NCI-H146 treated with DMSO at 0.1 percent for 48 hours (cell line): ENCODE measurements around the gene CSMD2.
"Not testable (repeated sequence)": the region's sequence is repeated elsewhere in the genome, so short reads cannot be mapped to it uniquely, and the experiment has no call there.

ENCODE experiments used
- DNase-seq: peaks from one replicate; lab custom pipeline; 2025; ENCODE audit not compliant: unreplicated experiment; lab: John Stamatoyannopoulos, UW

CSMD2 gene

GRCh38 chr1:34113362-34113761 is 51.7 kb downstream of the CSMD2 start:
- DNase-seq = no peak

GRCh38 chr1:34108711-34109110 is 56.3 kb downstream of the CSMD2 start:
- no peak for DNase-seq

GRCh38 chr1:34108269-34108668 is 56.8 kb downstream of the CSMD2 start:
- no peak for DNase-seq

GRCh38 chr1:34101151-34101550 is 63.9 kb downstream of the CSMD2 start:
- no peak for DNase-seq

DNA sequence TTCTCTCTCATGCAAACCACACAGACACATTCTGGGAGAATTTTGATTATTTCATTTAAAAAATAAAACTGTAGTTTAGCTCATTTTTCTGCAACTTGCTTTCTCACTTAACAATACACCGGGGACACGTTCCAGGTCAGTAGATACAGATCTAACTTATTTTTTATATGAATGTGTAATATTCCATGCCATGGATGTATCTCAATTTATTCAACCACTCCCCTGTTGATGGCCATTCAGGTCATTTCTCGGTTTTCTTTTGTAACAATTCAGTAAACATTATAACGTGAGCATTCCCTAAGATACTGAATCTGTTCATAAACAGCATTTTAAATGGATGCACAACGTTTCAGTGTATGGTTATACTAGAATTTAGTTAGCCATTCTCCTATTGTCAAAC is 64.7 kb downstream of the CSMD2 start:
- no peak for DNase-seq

DNA sequence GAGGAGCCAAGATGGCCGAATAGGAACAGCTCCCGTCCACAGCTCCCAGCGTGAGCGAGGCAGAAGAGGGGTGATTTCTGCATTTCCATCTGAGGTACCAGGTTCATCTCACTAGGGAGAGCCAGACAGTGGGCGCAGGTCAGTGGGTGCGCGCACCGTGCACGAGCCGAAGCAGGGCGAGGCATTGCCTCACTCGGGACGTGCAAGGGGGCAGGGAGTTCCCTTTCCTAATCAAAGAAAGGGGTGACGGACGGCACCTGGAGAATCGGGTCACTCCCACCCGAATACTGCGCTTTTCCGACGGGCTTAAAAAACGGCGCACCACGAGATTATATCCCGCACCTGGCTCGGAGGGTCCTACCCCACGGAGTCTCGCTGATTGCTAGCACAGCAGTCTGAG is 72.6 kb downstream of the CSMD2 start:
- not testable (repeated sequence) for DNase-seq

DNA sequence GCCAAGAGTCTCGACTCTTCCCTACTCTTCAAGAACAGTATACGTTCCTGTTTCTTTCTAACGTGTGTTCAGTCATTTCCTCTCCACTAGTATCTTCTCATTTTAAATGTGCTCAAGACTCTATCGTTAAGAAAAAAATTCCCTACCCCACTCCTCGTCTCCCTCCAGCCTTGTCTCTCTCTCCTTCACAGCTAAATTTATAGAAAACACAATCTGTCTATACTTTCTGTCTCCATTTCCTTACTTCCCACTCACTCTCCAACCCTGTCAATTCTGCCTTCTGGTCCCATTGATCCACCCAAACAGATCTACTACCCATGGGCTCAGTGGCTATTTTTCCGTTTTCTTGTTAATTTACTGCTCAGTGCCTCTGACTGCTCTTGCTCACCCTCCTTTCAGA is 75.3 kb downstream of the CSMD2 start:
- no peak for DNase-seq

GRCh38 chr1:34087986-34088385 is 77.0 kb downstream of the CSMD2 start:
- no peak for DNase-seq

GRCh38 chr1:34086561-34086960 is 78.5 kb downstream of the CSMD2 start:
- no peak for DNase-seq

DNA sequence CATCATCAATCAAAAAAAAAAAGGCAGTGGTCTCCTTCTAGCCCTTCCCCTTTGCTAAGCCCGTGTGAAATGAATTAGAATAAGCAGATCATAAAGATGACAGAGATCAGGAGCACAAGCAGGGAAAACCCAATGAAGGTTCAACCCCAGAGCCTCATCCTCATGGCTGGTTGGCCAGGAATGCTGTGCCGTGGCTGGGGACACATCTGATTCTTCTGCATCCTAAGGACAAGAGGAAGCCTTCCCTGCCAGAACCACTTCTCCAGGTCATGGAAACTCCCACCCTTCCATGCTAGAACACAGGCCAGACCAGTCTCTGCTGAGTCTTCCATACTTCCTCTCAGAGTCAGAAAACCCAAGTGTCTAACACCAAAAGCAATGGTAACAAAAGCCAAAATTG is 81.1 kb downstream of the CSMD2 start:
- DNase-seq = no peak

GRCh38 chr1:34082085-34082670 is 82.9 kb downstream of the CSMD2 start:
- not testable (repeated sequence) for DNase-seq

DNA sequence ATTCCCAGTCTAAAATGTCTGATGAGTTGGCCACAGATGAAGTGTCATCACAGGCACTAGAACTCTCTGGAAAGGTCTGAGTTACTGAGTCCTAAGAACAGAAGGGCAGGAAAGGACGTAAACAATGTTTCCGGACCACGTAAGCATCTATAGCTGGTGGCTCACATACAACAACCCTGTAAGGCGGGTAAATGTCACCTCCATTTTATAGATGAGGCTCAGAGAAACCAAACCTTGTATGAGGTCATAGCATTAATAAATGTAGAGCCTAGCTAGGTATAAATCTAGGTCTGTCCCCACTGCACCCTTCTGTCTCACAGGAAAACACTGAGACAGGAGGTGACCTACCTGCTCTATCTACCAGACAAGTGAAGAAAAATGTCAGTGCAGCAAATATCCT is 86.6 kb downstream of the CSMD2 start:
- no peak for DNase-seq

DNA sequence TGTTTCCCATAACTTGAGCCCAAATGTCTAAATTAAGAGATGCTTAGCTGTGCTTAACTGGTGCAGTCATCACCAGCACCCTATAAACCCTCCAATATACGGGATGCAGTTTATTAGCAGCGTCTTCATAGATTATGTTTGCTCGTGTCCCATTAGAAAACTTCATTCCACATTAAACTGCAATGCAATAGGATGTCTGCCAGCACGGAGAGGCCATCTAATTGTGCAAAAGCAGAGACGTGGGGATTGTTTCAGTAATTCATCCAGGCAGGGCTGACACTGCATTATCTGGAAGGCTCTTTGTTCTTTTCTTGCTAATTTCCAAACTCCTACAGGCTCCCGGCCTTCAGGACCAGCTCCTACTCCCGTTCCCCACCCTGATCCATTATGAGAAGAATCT is 89.5 kb downstream of the CSMD2 start:
- DNase-seq = no peak

DNA sequence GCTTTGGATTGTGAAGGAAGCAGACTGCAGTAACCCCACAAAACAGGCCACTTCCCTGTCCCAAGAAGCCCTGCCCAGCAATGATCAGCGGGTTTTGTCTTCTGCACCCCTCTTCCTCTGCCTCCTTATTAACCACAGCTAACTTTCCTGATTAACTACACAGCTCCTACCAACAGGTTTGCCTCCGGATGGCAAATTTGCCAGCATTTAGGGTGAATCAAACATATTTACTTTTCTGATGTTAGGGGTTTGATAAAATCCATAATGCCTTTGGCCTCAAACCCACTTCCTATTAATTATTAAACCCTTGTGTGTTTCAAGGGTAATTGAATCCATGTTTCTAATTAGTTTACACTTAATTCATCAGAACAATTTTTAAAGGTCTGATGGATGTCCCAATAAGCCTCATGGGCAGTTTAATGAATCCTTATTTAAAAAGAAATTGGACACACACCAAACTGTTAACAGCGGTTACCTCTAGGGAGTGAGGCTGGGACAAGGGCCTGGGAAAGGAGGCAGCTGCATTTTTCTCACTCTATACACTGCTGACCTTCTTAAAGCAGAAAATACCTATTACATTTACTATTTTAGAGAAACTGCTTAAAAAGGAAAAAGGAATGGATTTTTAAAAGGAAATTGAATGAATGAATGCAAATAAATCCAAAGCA is 91.9 kb downstream of the CSMD2 start:
- no peak for DNase-seq

GRCh38 chr1:34070201-34070836 is 94.7 kb downstream of the CSMD2 start:
- no peak for DNase-seq

- no peak for DNase-seq
Observed at GRCh38 chr1:34066981-34067603, 97.9 kb downstream of the CSMD2 start.

GRCh38 chr1:34066166-34066565 is 98.9 kb downstream of the CSMD2 start:
- no peak for DNase-seq

DNA sequence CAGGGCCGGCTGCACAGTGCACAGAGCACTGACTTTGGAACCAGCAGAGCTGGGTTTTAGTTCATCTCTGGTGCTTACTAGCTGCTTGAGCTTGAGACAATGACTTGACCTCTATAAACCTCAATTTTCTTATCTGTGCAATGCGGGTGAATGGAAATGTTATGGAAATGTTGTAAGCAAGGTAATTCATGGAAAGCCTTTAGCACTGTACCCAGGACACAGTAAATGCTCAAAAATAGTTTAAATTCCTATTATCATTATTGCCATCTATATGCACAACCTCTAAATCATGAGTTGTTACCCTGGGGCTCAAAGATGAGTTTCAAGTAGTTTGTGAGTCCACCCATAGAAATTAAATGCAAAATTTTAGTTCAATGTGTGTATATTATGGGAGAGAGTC is 99.5 kb downstream of the CSMD2 start:
- no peak for DNase-seq

GRCh38 chr1:34060901-34061415 is 104.1 kb downstream of the CSMD2 start:
- no peak for DNase-seq

- DNase-seq = no peak
Observed at GRCh38 chr1:34060187-34060730, 104.8 kb downstream of the CSMD2 start.

DNA sequence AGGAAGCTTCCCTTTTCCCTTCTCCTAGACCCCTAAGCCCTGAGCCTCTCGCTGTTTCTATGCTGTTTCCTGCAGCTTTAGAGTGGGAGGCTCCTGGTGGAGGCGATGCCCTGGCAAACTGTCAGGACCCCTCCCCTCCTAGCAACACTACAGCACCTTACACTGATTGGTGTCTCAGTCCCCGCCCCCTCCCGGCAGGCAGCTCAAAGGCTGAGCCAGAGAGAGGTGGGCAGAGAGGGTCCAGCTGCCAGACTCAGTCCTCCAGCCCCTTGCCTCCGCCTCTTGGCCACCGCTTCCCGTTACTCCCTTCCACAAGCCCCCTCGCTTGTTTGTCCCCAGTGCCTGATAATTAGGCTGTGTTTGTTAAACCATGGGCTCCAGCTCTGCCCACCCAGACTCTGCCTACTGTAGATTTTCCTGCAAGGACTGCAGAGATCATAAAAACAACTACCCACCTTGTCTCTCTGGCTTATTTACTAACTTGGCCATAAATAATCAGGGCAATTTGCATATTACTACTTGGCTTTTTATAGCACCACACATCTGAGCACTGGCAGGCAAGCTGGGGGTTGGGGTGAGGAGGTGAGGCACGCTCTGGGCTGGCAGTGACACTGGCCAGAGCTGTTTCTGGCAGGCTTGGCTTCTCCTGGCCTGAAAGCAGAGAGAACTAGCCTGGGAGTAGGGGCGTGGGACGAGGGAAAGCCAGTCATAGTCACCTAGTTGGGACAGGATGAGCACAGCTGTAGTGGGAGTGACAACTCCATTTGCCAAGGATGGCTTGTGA is 107.5 kb downstream of the CSMD2 start:
- DNase-seq = no peak
